ENCODE data around the gene IZUMO1. TPM values are rescaled to one million over a fixed set of nuclear protein-coding genes. Genes with fewer than 3 reads are reported as not detected.

The IZUMO1 gene
- 0.36 and 0.68 TPM in 2 replicates for total RNA-seq

DNA sequence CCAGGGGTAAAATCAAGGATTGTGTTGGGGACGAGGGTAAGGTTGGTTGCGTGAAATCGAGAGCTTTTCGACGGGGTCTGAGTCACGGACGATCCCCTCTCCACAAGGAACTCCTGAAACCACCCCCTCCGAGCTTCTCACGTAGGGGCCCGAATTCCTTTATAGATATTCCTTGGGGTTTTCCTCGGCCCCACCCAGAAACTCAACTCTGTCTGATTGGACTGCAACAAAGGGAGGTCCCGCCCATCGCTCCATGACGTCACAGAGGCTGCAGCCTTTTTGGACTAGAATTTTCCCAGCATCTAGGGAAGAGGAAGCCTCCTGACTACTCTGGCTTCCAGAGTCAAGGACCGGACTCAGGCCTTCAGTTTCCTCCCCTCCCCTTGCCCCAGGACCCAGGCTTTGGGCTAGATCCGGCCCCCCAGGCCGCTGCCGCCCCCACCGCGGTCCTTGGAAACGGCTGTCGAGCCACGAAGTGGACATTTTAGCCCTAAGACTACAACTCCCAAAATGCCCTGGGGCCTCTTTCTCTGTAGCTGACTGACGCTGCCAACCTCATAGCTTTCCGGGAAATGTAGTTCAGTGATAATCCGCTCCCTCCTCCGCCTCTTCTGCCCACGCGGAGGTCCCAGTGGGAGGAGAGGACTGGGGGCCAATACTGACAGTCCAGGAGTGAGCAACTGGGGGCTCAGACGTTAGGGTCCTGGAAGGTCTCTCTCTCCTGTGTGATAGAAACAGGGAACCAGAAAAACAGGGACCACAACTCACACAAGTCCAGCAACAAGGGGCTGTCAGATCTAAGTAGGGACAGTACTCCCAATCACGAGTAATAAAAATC lies at the start of gene IZUMO1:
IZUMO1 (minus strand) TSS at position 172 of the 838 bp plus-strand sequence. CDS start 1,050 bp downstream, outside the sequence.

DNA sequence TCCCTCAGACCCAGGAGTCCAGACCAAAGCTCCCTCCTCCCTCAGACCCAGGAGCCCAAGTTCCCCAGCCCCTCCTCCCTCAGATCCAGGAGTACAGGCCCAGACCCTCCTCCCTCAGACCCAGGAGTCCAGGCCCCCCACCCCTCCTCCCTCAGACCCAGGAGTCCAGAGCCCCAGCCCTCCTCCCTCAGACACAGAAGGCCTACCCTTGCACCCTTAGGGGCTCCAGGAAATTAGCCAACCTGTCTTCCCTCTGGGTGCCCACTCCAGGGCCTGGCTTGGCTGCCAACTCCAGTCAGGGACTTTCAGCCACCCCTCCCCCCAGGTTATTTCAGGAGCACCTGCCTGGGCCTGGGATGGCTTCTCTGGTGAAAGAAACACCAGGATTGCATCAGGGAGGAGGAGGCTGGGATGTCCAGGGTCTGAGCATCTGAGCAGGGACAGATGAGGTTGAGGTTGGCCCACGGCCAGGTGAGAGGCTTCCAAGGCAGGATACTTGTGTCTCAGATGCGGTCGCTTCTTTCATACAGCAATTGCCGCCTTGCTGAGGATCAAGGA lies 8.5 kb upstream of the IZUMO1 start, which contains the start of gene FGF21:
FGF21 (plus strand) TSS at position 441 of the 558 bp plus-strand sequence. CDS start 713 bp downstream, outside the sequence.

DNA sequence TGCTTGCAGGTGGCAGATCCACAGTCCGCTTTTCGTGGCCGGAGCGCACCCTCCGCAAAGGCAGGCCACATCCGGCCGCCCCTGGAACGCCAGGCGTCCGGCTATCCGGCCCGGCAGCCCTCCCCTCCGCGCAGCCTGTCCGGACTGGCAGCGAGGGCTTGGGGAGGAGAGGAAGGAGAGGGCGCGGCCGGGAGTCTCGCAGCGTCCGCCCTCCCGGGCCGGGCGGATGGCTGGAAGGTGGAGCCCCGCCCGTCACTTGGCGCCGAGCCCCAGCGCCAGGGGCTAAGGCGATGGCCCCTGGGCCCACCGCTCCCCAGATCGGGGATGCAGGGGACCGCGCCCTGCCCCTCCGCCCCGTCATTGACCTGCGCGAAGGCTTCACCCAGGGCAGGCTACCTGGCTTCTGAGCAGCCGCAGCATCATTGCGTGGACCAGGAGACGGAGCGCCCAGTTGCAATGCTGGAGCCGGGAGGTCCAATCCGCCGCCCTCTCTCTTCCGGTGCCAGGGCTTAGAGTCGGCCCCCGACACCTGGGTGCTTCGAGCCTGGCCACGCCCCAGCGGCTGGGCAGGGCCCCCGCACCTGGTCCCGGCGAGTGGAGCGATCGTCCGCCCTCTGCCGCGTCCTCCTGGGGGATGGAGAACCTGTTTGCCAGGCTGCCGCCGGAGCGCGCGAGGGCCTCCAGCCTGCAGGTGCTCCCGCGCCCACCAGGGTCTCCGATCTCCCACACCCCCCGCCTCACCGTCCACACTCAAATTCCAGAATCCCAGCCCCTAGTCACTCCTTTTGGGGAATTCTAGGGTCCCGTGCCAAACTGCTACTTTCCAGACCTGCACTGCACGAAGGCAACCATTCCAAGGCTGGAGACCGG lies 6.0 kb upstream of the IZUMO1 start, which contains the start of gene FUT1:
FUT1 (minus strand) TSS at position 146 of the 870 bp plus-strand sequence. CDS start 1,360 bp downstream, outside the sequence.

GRCh38 chr19:48740164-48740972 lies 6.3 kb downstream of the IZUMO1 start, which contains the start of gene RASIP1:
Gene RASIP1 (minus strand): TSS chr19:48740610. CDS start chr19:48740282, 328 bp downstream.

DNA sequence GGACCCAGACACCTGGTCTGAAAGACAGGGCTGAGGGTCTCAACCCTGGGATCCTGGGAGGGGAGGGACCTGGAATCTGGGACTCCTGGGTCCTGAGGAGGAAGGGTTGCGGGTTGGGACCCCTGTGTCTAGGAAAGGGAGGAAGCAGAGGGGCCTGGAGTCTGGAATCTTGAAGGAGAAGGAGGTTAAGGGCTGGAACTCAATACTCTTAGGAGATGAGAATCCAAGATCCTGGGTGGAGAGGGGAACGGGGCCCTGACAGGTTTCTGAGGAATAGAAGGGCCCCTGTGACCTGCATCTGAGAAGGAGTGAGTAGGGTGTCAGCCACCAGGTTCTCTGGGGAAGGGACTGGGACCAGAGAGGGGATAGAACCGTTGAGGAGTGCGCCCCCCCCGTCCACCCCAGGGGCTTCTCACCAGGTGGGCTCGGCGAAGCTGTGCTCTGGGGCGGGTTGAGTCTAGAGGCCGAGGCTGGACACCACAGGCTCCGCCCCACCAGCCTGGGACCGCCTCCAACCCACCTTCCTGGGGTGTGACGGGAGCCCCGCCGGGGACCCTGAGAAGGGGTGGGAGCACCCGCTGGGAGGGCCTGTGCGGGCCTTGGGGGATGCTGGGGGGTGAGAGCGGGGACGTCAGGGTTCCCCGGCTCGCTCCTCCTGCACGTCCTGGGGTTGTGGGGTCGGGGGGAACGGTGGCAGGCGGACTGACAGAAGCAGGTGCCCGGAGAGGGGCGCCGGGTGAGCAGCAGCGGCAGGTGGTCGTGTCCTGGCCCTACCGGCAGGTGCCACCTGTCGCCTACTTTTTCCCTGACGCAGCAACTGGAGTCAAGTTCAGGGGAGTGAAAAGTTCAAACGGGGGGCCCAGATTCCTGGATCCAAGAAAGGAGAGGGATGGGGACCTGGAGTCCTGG lies 27.2 kb downstream of the IZUMO1 start, which contains the start of gene MAMSTR:
MAMSTR (minus strand) TSS at position 463 of the 909 bp plus-strand sequence. CDS start 694 bp downstream, outside the sequence.

GRCh38 chr19:48695743-48696352 lies 50.9 kb downstream of the IZUMO1 start, which contains the start of gene FUT2:
Gene FUT2 (plus strand): TSS chr19:48695971. CDS start chr19:48702957, 6,986 bp downstream.

Other genes with a start within 250 kb of the IZUMO1 start
- 1.0 and 3.6 TPM in 2 replicates for gene LMTK3, start 235.1 kb downstream of the IZUMO1 start, total RNA-seq
- gene SULT2B1, start 194.7 kb downstream of the IZUMO1 start, total RNA-seq = 7.8 and 9.9 TPM in 2 replicates
- gene SPACA4, start 140.2 kb downstream of the IZUMO1 start, total RNA-seq = 0.21 TPM in 1 of 2 replicates, not detected in the other
- gene FAM83E, start 131.8 kb downstream of the IZUMO1 start, total RNA-seq = 17.0 and 25.6 TPM in 2 replicates
- gene RPL18, start 127.7 kb downstream of the IZUMO1 start, total RNA-seq = 1,268 and 2,578 TPM in 2 replicates
- 4.3 and 5.5 TPM in 2 replicates for gene SPHK2, start 127.4 kb downstream of the IZUMO1 start, total RNA-seq
- 5.5 and 12.2 TPM in 2 replicates for gene DBP, start 109.5 kb downstream of the IZUMO1 start, total RNA-seq
- gene CA11, start 100.7 kb downstream of the IZUMO1 start, total RNA-seq = 2.4 and 4.8 TPM in 2 replicates
- 0.14 TPM in 1 of 2 replicates, not detected in the other for gene NTN5, start 73.9 kb downstream of the IZUMO1 start, total RNA-seq
- 5.1 and 46.3 TPM in 2 replicates for gene FUT2, start 50.9 kb downstream of the IZUMO1 start, total RNA-seq
- gene MAMSTR, start 27.2 kb downstream of the IZUMO1 start, total RNA-seq = 0.34 and 0.57 TPM in 2 replicates
- 0.71 and 1.4 TPM in 2 replicates for gene RASIP1, start 6.3 kb downstream of the IZUMO1 start, total RNA-seq
- gene FUT1, start 5.7 kb upstream of the IZUMO1 start, total RNA-seq = 16.3 and 30.4 TPM in 2 replicates
- 0.21 and 0.34 TPM in 2 replicates for gene FGF21, start 8.6 kb upstream of the IZUMO1 start, total RNA-seq
- gene BCAT2, start 64.1 kb upstream of the IZUMO1 start, total RNA-seq = 21.9 and 27.1 TPM in 2 replicates
- 2.9 and 5.1 TPM in 2 replicates for gene HSD17B14, start 89.6 kb upstream of the IZUMO1 start, total RNA-seq
- gene PLEKHA4, start 121.7 kb upstream of the IZUMO1 start, total RNA-seq = 1.0 and 4.2 TPM in 2 replicates
- 194 and 385 TPM in 2 replicates for gene PPP1R15A, start 125.5 kb upstream of the IZUMO1 start, total RNA-seq
- 0.34 TPM in 1 of 2 replicates, not detected in the other for gene TULP2, start 151.8 kb upstream of the IZUMO1 start, total RNA-seq
- 98.8 and 207 TPM in 2 replicates for gene NUCB1, start 153.4 kb upstream of the IZUMO1 start, total RNA-seq
- 1.6 and 14.7 TPM in 2 replicates for gene DHDH, start 186.8 kb upstream of the IZUMO1 start, total RNA-seq
- 55.3 and 64.6 TPM in 2 replicates for gene BAX, start 208.0 kb upstream of the IZUMO1 start, total RNA-seq
- gene FTL, start 218.4 kb upstream of the IZUMO1 start, total RNA-seq = 3,338 and 4,738 TPM in 2 replicates
- gene GYS1, start 246.4 kb upstream of the IZUMO1 start, total RNA-seq = 27.7 and 52.4 TPM in 2 replicates
- 140 and 155 TPM in 2 replicates for gene RUVBL2, start 247.0 kb upstream of the IZUMO1 start, total RNA-seq

Data from nasal cavity respiratory epithelium epithelial cell of viscerocranial mucosa (primary cell).